Body of pancreas (tissue), 4 donors: ENCODE results near the gene MRPL41. TPM values are rescaled to one million over a fixed set of nuclear protein-coding genes. Genes with fewer than 3 reads are reported as not detected.

ENCODE experiments used
- ATAC-seq: fragments of 150-250 bp; one replicate; pipeline ENCODE4 v1.9.1; 2016
- DNase-seq, 4 donors: peaks; one replicate each; pipeline ENCODE4 v3.0.0-alpha.2; 2019
- H3K27ac ChIP-seq, 4 donors: fragments of 200-600 bp; sonication (generic); 1 replicate in 3 of 4; 2 replicates in 1 of 4; pipeline versions ENCODE4 v1.5.1 to v1.6.1; 2016 to 2019; ENCODE audit warnings: mild to moderate bottlenecking in 1 of 4, mixed read lengths in 1 of 4, moderate library complexity in 1 of 4
- H3K27me3 ChIP-seq, 2 donors: fragments of 200-600 bp; sonication (generic); one replicate each; pipeline ENCODE4 v1.6.0; 2016; ENCODE audit warnings: mild to moderate bottlenecking in 1 of 2
- H3K36me3 ChIP-seq, 2 donors: fragments of 200-600 bp; sonication (generic); replicated peaks in 1 of 2; 2 replicates each; pipeline ENCODE4 v1.5.1; 2016; ENCODE audit warnings: low read depth in 2 of 2; ENCODE audit not compliant: insufficient read depth in 1 of 2
- H3K4me1 ChIP-seq: fragments of 200-600 bp; sonication (generic); one replicate; pipeline ENCODE4 v1.6.0; 2016
- H3K4me3 ChIP-seq, 2 donors: fragments of 200-600 bp; sonication (generic); 1 replicate in 1 of 2; 2 replicates in 1 of 2; pipeline ENCODE4 v1.5.1; 2016 to 2019
- H3K9me3 ChIP-seq, 3 donors: fragments of 200-600 bp; sonication (generic); 1 replicate in 2 of 3; 2 replicates in 1 of 3; pipeline ENCODE4 v1.5.1; 2016
- CTCF ChIP-seq, 7 experiments: fragments of 450-650 bp in 4 of 7; fragments of 200-600 bp in 3 of 7; sonication (generic) in 3 of 7; IDR thresholded peaks; one replicate each; pipeline ENCODE4 v1.5.1; 2016 to 2019; ENCODE audit warnings: antibody characterized with exemption in 7 of 7
- POLR2A ChIP-seq, 3 donors: fragments of 450-650 bp; IDR thresholded peaks; one replicate each; pipeline ENCODE4 v1.6.1; 2016; ENCODE audit warnings: antibody characterized with exemption in 3 of 3, mild to moderate bottlenecking in 2 of 3
- WGBS, 2 donors: methylation state at CpG; one replicate each; pipeline ENCODE4 v1.1.5; 2017; 5-methylcytosine and 5-hydroxymethylcytosine counted together
- intact Hi-C: fragments of 100-400 bp; cut with DNase I; formaldehyde crosslinking; loops from one replicate; pipeline ENCODE4 v1.15.1; 2023
- total RNA-seq, 2 donors: library from RNA; depleted of rRNA; stranded (reverse); fragments of >200 nt; gene quantifications; one replicate each; pipeline ENCODE4 v1.1.0, GENCODE V29; 2016

The MRPL41 gene
- total RNA-seq, 2 donors from 2014 or later = 32.9 to 37.2 TPM

DNA sequence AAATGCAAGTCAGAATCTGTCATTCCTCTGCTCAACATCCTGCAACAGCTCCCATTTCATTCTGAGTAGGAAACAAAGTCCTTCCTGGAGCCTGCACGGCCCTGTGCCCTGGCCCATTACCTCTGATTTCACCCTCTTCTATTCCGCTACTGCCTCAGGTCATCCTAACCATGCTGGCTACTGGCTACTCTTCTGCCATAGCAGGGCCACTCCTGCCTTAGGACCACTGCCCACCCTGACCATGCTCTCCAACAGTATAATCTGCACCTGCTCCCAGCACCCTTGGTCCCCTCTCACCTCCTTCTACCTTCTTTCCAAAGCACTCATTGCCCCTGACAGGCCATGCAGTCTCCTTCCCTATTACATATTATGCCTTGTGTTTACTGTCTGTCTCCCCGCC is 18.9 kb downstream of the MRPL41 start:
- no peak for TF ChIP-seq POLR2A (IDR thresholded peaks at IDR 0.05)
- no peak for TF ChIP-seq CTCF (IDR thresholded peaks at IDR 0.05)
- no peak for DNase-seq
- no peak for ATAC-seq
- no peak overlapping the region for H3K27ac ChIP-seq
- intact Hi-C loops = no loop called here
- H3K4me1 ChIP-seq = no peaks in the 10 kb centered on the region
- no peaks in the 10 kb centered on the region for H3K9me3 ChIP-seq
- no peaks in the 10 kb centered on the region for H3K27me3 ChIP-seq
- no peak overlapping the region for H3K4me3 ChIP-seq
- WGBS, 2 donors = 95 to 97% methylated on average over 3 of the region's 3 CpGs
- H3K36me3 ChIP-seq = peaks cover 7 to 15% of the 10 kb centered on the region in 2 donors

- no peaks in the 10 kb centered on the region for H3K9me3 ChIP-seq
- DNase-seq (no peak), ATAC-seq (no peak)
- no peak overlapping the region for H3K27ac ChIP-seq
- intact Hi-C loops = no loop called here
- no peaks in the 10 kb centered on the region for H3K27me3 ChIP-seq
- H3K4me3 ChIP-seq = no peak overlapping the region
- peaks cover 26% of the 10 kb centered on the region for H3K4me1 ChIP-seq
- peaks cover 7 to 13% of the 10 kb centered on the region in 2 donors for H3K36me3 ChIP-seq
- TF ChIP-seq CTCF (IDR thresholded peaks at IDR 0.05) (no peak), POLR2A (IDR thresholded peaks at IDR 0.05) (no peak)
- WGBS, 2 donors = 79 to 84% methylated on average over 10 of the region's 10 CpGs
These were observed 22.5 kb downstream of the MRPL41 start for GRCh38 chr9:137574192-137574591.

DNA sequence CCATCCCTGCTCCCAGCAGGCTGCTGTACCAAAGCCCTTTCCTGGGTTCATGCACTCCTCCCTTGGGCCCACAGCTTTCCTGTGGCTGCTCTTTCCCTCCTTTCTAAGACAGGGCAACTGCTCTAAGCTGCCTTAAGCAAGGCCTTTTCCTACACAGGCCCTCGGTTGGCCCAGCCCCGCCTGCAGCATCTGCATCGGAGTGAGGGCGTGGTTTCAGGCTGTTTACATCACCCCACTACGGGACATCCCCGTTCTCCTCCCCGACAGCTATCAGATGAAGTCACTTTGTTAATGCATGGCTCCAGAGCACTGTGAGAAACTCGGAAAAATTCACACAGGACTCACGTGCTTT is 23.7 kb downstream of the MRPL41 start:
- H3K9me3 ChIP-seq = no peaks in the 10 kb centered on the region
- 68 to 72% methylated on average over 9 of the region's 9 CpGs for WGBS, 2 donors
- ATAC-seq (no peak), DNase-seq (no peak)
- peaks cover 30% of the 10 kb centered on the region for H3K4me1 ChIP-seq
- no peak overlapping the region for H3K27ac ChIP-seq
- H3K27me3 ChIP-seq = no peaks in the 10 kb centered on the region
- no peak for TF ChIP-seq POLR2A (IDR thresholded peaks at IDR 0.05)
- no peak for TF ChIP-seq CTCF (IDR thresholded peaks at IDR 0.05)
- no peak overlapping the region for H3K4me3 ChIP-seq
- intact Hi-C loops = no loop called here
- peaks cover 7 to 13% of the 10 kb centered on the region in 2 donors for H3K36me3 ChIP-seq

- Histone ChIP-seq H3K27me3 (no peaks in the 10 kb centered on the region), H3K27ac (no peak overlapping the region), H3K4me1 (peaks cover 30% of the 10 kb centered on the region), H3K4me3 (no peak overlapping the region), H3K36me3 (peaks cover 7 to 13% of the 10 kb centered on the region in 2 donors), H3K9me3 (no peaks in the 10 kb centered on the region)
- TF ChIP-seq CTCF (IDR thresholded peaks at IDR 0.05) (no peak), POLR2A (IDR thresholded peaks at IDR 0.05) (no peak)
- 53 to 74% methylated on average over 4 to 12 of the region's 12 CpGs for WGBS, 2 donors
- ATAC-seq = no peak
- DNase-seq = no peak
- intact Hi-C loops = no loop called here
These were observed 24.2 kb downstream of the MRPL41 start for GRCh38 chr9:137575716-137576411.
